ENCODE data around the gene PLCD1.

Gene PLCD1

DNA sequence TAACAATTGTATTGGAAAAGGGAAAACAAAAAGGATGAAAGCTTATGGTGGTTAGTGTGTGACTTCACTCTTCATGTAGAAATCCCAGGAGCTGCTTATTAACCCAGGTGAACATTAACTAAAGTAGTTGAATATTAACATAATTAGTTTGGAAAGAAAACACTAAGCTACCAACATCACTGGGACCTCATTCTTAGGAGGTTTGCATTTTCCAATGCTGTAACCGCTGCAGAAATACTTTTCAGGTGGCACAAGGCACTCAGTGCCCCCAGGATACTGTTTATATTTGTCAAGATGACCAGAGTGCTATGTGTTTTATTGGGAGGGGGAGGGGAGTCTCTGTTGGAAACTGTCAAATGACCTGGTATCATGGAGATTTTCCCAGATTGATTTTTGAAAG lies 64.7 kb downstream of the PLCD1 start:
- ATAC-seq, result no peak
- TF ChIP-seq ZFP3 (CRISPR knock-in tag; IDR thresholded peaks at IDR 0.05) (no peak), CSDC2 (CRISPR knock-in tag; IDR thresholded peaks at IDR 0.05) (no peak), ZNF565 (CRISPR knock-in tag; conservative IDR thresholded peaks at IDR 0.05; ENCODE audit: low read depth) (no peak), GLIS3 (CRISPR knock-in tag; IDR thresholded peaks at IDR 0.05) (no peak), OSR1 (CRISPR knock-in tag; IDR thresholded peaks at IDR 0.05) (no peak), RARB (CRISPR knock-in tag; IDR thresholded peaks at IDR 0.05) (no peak), SNAI2 (CRISPR knock-in tag; IDR thresholded peaks at IDR 0.05) (no peak), ESRRG (CRISPR knock-in tag; IDR thresholded peaks at IDR 0.05) (no peak), ISL1 (CRISPR knock-in tag; IDR thresholded peaks at IDR 0.05) (no peak), TOX (CRISPR knock-in tag; IDR thresholded peaks at IDR 0.05; ENCODE audit: borderline replicate concordance) (no peak)
- TF ChIP-seq, protein P1, sequence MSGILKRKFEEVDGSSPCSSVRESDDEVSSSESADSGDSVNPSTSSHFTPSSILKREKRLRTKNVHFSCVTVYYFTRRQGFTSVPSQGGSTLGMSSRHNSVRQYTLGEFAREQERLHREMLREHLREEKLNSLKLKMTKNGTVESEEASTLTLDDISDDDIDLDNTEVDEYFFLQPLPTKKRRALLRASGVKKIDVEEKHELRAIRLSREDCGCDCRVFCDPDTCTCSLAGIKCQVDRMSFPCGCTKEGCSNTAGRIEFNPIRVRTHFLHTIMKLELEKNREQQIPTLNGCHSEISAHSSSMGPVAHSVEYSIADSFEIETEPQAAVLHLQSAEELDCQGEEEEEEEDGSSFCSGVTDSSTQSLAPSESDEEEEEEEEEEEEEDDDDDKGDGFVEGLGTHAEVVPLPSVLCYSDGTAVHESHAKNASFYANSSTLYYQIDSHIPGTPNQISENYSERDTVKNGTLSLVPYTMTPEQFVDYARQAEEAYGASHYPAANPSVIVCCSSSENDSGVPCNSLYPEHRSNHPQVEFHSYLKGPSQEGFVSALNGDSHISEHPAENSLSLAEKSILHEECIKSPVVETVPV (CRISPR knock-in tag; IDR thresholded peaks at IDR 0.05), result no peak
- TF ChIP-seq, protein P2, sequence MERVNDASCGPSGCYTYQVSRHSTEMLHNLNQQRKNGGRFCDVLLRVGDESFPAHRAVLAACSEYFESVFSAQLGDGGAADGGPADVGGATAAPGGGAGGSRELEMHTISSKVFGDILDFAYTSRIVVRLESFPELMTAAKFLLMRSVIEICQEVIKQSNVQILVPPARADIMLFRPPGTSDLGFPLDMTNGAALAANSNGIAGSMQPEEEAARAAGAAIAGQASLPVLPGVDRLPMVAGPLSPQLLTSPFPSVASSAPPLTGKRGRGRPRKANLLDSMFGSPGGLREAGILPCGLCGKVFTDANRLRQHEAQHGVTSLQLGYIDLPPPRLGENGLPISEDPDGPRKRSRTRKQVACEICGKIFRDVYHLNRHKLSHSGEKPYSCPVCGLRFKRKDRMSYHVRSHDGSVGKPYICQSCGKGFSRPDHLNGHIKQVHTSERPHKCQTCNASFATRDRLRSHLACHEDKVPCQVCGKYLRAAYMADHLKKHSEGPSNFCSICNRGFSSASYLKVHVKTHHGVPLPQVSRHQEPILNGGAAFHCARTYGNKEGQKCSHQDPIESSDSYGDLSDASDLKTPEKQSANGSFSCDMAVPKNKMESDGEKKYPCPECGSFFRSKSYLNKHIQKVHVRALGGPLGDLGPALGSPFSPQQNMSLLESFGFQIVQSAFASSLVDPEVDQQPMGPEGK (CRISPR knock-in tag; IDR thresholded peaks at IDR 0.05; ENCODE audit: borderline replicate concordance), result no peak

DNA sequence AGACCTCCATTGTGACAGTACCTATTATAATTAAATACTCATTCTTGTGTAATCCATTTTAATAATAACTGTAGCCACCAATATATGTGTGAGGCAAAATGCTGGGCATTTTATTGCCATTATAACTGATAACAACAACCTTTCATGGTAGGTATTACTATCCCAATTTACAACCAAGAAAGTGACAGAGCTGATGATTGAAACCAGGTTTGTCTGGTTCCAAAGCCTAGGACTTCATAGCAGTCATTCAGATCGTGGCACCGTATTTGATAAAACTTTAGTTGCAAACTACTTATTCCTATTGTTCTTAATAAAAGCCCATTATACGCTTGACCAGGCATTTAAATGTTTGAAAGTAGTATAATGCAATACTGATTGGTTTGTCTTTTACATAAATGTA lies 65.3 kb downstream of the PLCD1 start:
- TF ChIP-seq, protein P3, sequence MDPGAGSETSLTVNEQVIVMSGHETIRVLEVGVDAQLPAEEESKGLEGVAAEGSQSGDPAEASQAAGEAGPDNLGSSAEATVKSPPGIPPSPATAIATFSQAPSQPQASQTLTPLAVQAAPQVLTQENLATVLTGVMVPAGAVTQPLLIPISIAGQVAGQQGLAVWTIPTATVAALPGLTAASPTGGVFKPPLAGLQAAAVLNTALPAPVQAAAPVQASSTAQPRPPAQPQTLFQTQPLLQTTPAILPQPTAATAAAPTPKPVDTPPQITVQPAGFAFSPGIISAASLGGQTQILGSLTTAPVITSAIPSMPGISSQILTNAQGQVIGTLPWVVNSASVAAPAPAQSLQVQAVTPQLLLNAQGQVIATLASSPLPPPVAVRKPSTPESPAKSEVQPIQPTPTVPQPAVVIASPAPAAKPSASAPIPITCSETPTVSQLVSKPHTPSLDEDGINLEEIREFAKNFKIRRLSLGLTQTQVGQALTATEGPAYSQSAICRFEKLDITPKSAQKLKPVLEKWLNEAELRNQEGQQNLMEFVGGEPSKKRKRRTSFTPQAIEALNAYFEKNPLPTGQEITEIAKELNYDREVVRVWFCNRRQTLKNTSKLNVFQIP (CRISPR knock-in tag; IDR thresholded peaks at IDR 0.05; ENCODE audit: borderline replicate concordance, low read depth), result no peak
- no peak for ATAC-seq

- TF ChIP-seq PPARA (CRISPR knock-in tag; IDR thresholded peaks at IDR 0.05; ENCODE audit: borderline replicate concordance) (no peak), TOX (CRISPR knock-in tag; IDR thresholded peaks at IDR 0.05; ENCODE audit: borderline replicate concordance) (no peak), SNAI2 (CRISPR knock-in tag; IDR thresholded peaks at IDR 0.05) (no peak), RARB (CRISPR knock-in tag; IDR thresholded peaks at IDR 0.05) (no peak)
- TF ChIP-seq, protein P4, sequence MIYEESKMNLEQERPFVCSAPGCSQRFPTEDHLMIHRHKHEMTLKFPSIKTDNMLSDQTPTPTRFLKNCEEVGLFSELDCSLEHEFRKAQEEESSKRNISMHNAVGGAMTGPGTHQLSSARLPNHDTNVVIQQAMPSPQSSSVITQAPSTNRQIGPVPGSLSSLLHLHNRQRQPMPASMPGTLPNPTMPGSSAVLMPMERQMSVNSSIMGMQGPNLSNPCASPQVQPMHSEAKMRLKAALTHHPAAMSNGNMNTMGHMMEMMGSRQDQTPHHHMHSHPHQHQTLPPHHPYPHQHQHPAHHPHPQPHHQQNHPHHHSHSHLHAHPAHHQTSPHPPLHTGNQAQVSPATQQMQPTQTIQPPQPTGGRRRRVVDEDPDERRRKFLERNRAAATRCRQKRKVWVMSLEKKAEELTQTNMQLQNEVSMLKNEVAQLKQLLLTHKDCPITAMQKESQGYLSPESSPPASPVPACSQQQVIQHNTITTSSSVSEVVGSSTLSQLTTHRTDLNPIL (CRISPR knock-in tag; IDR thresholded peaks at IDR 0.05; ENCODE audit: low read depth), result no peak
- no peak for ATAC-seq
These were observed 65.8 kb downstream of the PLCD1 start for GRCh38 chr3:37963635-37964034.

- ATAC-seq, result peak; percentile 41; the same call in 2 of the 3 replicates
- TF ChIP-seq TOX (CRISPR knock-in tag; IDR thresholded peaks at IDR 0.05; ENCODE audit: borderline replicate concordance) (no peak), ARNTL (CRISPR knock-in tag; IDR thresholded peaks at IDR 0.05; ENCODE audit: borderline replicate concordance, low read depth) (no peak), GLIS3 (CRISPR knock-in tag; IDR thresholded peaks at IDR 0.05) (no peak)
These were observed 66.4 kb downstream of the PLCD1 start for GRCh38 chr3:37963016-37963415.

DNA sequence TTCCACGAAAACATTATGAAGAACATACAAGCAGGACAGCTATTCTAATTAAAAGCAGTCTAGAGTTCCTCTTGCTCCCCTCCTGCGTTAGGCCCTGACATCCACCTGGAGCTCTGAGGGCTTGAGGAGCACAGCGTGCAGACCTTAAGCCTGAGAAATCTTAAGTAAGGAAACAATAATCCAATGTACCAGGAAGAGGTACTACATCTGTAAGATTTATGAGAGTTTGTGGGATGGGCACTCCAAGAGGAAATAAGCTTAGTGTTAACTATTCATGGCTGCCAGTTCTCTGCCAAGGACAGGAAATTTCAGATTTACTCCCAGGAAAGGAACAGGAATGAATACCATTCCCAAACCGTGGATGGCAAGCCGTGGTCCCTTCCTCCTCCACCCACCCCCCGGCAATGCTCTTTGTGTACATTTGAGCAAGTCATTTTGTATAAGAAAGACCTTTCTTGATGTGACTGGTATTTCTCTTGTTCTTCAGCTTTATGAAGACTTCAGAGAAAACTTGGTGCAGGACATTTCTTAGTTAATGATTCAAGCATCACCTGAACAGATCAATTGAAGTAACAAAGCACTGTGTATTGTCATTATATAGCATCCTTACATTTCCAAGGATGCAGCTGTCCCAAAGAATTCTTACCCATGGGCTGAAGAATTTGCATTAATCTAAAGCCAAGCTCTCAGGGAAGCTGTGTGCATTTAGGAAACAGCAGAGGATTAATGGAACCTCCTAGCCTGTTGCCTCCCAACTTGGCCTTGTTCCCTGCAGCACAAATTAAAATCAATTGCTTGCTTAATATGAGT lies 67.6 kb downstream of the PLCD1 start:
- TF ChIP-seq ZNF8 (CRISPR knock-in tag; IDR thresholded peaks at IDR 0.05) (no peak), PPARA (CRISPR knock-in tag; IDR thresholded peaks at IDR 0.05; ENCODE audit: borderline replicate concordance) (no peak), ZNF70 (CRISPR knock-in tag; IDR thresholded peaks at IDR 0.05) (no peak), BACH2 (CRISPR knock-in tag; IDR thresholded peaks at IDR 0.05; ENCODE audit: borderline replicate concordance) (no peak), ISL1 (CRISPR knock-in tag; IDR thresholded peaks at IDR 0.05) (no peak), SNAI2 (CRISPR knock-in tag; IDR thresholded peaks at IDR 0.05) (no peak), OSR1 (CRISPR knock-in tag; IDR thresholded peaks at IDR 0.05) (no peak), ESRRG (CRISPR knock-in tag; IDR thresholded peaks at IDR 0.05) (no peak), ARNTL (CRISPR knock-in tag; IDR thresholded peaks at IDR 0.05; ENCODE audit: borderline replicate concordance, low read depth) (no peak), ZFP3 (CRISPR knock-in tag; IDR thresholded peaks at IDR 0.05) (no peak), GLIS3 (CRISPR knock-in tag; IDR thresholded peaks at IDR 0.05) (no peak), ZNF565 (CRISPR knock-in tag; conservative IDR thresholded peaks at IDR 0.05; ENCODE audit: low read depth) (no peak), CSDC2 (CRISPR knock-in tag; IDR thresholded peaks at IDR 0.05) (no peak), TOX (CRISPR knock-in tag; IDR thresholded peaks at IDR 0.05; ENCODE audit: borderline replicate concordance) (no peak), ZC3H10 (CRISPR knock-in tag; IDR thresholded peaks at IDR 0.05) (no peak)
- TF ChIP-seq, protein P1 (CRISPR knock-in tag; IDR thresholded peaks at IDR 0.05), result no peak
- TF ChIP-seq, protein P3 (CRISPR knock-in tag; IDR thresholded peaks at IDR 0.05; ENCODE audit: borderline replicate concordance, low read depth), result no peak
- peak; percentile 44 for ATAC-seq

Data from SK-N-SH treated with all-trans-retinoic acid at 6 μM for 48 hours (cell line).